ENCODE measurements around the gene TMEM101.
"Not testable (repeated sequence)": the region's sequence is repeated elsewhere in the genome, so short reads cannot be mapped to it uniquely, and the experiment has no call there.

TMEM101 gene

DNA sequence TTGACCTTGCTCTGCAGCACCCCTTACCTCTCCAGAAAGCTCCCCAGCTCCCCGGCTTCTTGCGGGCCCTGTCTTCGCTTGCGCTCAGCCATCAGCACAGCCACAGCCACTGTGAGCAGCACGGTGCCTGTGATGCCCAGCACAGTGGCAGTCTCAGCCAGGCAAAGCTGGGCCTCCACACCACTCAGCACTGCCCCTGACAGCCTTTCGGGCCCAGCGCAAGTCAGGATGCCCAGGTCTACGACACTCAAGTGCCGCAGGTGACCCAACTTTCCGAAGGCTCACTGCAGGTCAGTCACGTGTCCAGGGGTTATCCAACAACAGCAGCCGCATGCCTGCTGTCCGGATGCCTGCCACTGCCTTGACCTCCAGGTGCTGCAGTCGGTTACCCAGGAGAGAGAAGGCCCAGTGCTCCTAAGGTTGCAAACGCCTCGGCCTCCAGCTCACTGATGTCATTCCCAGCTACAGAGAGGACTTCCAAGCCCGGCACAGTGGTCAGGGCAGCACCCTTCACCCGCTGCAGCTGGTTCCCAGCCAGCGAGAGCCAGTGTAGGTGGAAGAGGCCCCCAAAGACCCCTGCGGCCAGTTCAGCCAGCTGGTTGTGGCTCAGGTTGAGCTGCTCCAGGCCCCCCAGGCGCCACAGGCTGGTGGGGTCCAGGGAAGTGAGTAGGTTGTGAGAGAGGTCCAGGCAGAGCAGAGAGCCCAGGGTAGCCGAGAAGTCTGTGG lies 8.9 kb upstream of the TMEM101 start:
- no peak for DNase-seq (ENCODE audit: low spot score)

GRCh38 chr17:44022246-44022645 lies 7.5 kb upstream of the TMEM101 start:
- DNase-seq (ENCODE audit: low spot score): no peak

- DNase-seq (ENCODE audit: low spot score): not testable (repeated sequence)
Observed at GRCh38 chr17:44021227-44021626, 6.5 kb upstream of the TMEM101 start.

DNA sequence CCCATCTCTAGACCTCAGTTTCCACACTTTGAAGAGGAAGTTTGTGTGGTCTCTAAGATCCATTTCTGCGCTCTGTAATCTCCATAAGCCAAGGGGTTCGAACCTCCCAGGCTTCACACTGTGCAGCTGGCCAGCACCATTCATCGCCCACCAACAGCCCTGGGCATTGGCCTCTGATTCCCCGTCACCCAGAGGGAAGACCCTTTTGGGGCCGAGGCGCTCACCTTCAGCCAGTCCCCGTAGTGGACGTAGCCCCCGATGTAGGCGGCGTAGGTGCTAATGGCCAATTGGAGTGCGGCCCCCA lies 678 bp downstream of the TMEM101 start:
- no peak for DNase-seq (ENCODE audit: low spot score)

DNA sequence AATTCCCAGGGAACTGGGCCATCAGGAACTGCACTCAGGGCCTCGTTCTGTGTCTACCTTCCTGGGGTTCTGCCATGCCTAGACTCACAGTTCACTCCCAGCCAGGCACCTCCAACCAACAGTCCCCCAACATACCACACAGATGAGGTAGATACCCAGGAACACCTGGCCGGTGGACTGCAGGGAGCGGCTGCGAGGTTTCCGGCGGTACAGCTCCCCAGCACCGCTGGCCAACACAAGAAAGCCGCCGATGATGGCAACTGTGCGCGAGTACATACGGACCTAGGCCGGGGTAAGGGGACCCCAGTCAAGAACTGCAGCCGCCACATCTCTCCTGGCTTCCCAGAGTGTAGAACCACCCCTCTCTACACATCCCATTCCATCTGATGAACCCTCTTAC lies 1.9 kb downstream of the TMEM101 start:
- no peak for DNase-seq (ENCODE audit: low spot score)

- DNase-seq (ENCODE audit: low spot score): no peak
Observed at GRCh38 chr17:44012391-44012790, 2.4 kb downstream of the TMEM101 start.

- no peak for DNase-seq (ENCODE audit: low spot score)
Observed at GRCh38 chr17:44011876-44012275, 2.9 kb downstream of the TMEM101 start.

DNA sequence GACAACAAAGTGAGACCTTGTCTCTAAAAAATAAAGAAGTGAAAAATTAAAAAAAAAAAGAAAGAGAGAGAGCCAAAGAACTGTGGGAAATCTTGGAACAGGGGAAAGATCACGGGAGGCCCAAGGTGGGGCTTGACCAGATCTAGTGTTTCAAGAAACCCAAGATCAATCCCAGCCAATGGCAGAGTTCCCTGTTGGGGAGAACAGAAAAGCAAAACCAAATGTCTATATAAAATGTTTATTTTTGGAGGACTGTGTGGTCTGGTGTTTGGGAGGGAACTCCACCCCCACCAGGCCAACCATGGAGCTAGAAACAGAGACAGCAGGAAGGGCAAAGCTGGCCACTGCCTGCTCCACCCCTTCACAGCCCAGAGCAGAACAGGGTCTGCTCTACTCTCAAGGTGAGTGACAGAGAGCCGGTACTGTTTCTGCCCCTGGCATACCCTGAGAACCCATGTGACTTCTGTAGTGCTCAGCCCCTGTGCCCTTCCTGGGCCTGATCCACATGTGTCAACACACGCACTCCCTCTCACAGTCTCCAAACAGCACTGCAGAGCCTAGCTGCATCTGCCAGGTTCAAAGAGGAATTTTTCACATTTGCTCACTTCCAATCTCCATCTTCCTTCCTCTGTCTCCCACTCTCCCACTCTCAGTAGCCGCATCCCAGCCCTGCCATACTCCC lies 3.7 kb downstream of the TMEM101 start:
- no peak for DNase-seq (ENCODE audit: low spot score)

DNA sequence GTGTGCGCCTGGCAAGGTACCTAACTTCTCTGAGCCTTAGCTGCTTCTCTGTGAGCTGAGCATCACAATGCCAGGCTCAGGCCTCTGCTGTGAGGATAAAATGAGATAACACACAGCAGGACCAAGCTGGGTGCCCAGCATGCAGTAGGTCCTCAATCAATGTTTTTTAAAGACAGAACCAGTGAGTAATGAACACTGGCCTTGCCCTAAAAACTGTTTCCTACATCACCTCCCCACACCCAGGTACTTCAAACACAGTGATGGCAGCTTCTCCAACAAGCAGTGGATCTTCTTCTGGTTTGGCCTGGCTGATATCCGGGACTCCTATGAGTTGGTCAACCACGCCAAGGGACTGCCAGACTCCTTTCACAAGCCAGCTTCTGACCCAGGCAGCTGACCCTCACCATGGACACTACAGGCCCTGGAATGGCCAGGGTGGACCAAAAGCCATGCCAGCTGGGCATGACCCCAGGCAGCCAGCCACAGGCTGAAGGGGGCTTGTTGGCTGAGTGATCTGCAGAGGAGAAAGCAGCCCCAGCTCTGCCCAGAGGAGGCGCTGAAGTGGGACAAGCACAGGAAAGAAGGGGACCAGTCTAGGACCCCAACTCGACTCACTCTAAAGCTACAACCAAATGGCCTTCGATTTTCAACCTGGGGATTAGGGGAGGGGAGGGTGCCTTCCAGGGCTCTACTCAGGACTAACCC lies 6.4 kb downstream of the TMEM101 start:
- DNase-seq (ENCODE audit: low spot score): no peak

DNA sequence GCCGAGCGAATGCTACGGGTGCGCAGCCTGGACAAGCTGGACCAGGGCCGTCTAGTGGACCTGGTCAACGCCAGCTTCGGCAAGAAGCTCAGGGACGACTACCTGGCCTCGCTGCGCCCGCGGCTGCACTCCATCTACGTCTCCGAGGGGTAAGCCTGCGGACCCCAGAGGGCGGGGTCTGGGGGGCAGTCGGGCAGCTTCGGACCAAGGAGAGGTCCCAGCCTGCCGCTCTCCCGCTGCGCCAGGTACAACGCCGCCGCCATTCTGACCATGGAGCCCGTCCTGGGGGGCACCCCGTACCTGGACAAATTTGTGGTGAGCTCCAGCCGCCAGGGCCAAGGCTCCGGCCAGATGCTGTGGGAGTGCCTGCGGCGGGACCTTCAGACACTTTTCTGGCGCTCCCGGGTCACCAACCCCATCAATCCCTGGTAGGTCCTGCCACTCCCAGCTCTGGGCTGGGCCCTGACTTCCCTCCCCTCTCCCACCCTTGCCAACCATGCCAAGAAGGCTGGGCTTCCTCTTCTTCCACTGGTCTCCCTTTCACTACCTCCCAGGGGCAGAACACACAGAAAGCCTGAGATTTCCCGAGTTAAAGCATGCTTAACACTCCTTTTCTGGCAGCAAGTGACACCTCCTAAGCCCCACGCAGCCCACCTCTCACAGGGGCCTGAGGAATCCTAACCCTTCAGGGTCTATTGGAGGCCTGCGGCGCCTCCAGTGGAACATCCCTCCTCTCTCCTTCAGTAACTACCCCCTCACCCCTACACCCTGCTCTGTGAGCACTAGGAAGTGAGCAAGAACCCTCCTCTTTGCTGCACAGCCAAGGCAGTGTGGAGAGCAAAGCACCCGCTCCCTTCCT lies 7.2 kb downstream of the TMEM101 start:
- no peak for DNase-seq (ENCODE audit: low spot score)

GRCh38 chr17:44006598-44007345 lies 8.0 kb downstream of the TMEM101 start:
- peak; percentile 86 for DNase-seq (ENCODE audit: low spot score)

DNA sequence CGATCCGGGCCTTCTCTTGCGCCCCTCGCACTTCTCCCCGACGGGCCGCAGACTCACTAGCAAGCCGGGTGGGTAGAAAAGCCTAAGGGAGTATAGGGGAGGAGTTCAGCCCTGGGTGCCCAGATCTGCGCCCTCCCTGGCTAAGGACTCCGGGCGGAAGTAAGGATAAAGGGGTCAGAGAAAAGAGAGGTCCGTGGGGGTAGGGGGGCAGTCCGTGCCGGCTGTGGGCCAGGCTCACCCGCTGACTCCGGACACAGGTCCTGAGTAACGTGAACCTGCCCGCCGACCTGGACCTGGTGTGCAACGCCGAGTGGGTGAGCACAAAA lies 8.5 kb downstream of the TMEM101 start:
- no peak for DNase-seq (ENCODE audit: low spot score)

GRCh38 chr17:44005527-44006271 lies 9.1 kb downstream of the TMEM101 start:
- no peak for DNase-seq (ENCODE audit: low spot score)

DNA sequence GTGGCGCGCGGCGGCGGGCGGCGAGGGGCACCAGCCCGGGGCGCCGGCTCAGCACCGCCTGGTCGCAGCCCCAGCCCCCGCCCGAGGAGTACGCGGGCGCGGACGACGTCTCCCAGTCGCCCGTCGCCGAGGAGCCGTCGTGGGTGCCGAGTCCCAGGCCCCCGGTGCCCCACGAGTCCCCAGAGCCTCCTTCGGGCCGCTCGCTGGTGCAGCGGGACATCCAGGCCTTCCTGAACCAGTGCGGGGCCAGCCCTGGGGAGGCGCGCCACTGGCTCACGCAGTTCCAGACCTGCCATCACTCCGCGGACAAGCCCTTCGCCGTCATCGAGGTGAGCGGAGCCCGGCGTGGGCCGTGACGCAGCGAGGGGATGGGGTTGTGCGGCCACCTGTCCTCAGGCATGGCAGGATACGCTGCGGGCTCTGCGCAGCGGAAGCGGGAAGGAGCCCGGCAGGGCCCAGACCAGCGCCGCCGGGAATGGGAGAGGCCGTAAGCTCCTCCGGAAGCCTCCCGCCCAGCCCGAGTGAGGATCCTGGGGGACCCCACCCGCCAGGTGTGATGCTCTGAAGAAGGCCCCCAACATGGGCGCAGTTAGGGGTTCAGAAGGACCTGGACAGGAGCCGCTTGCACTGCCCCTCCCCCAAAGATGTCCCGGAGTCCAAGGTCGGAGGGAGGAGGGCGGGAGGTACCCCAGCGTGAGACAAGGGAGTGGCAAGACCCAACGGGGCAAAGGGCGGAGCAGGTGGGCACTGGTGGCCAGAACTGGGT lies 9.8 kb downstream of the TMEM101 start:
- no peak for DNase-seq (ENCODE audit: low spot score)

GRCh38 chr17:44004077-44004760 lies 10.5 kb downstream of the TMEM101 start, which contains the start of gene NAGS:
TSS of gene NAGS (plus strand) at chr17:44004622. CDS start at chr17:44004664, 42 bp downstream.
- DNase-seq (ENCODE audit: low spot score): no peak

DNA sequence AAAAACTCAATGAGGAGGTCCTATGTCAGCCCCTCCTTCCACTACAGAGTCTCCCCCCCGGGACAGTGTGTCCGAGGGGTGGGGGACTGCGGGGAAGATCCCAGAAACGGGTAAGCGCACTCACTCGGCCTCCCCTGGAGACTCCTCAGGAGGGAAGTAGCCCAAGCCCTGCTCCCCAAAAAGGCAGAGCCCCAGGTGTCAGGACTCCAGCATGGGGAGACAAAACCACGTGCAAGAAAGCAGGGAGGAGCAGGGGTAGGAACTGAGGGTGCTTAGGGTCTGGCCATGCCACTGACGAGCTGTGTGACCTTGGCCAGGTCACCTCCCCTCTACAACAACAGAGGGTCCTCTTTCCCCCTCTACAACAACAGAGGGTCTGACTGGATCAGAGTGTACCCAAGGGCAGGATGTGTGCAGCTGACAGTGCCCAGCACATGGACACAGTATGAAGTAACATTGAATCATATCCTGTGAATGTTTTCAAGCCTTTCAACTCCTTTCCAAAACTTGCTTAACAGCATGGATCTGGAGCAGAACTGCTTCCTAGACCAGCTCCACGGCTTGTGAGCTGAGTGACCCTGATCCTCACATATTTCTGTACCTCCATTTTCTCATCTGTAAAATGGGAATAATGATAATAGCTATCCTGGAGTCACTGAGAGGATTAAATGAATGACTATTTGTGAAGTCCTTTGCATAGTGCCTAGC lies 12.5 kb downstream of the TMEM101 start:
- DNase-seq (ENCODE audit: low spot score): peak; percentile 91

- no peak for DNase-seq (ENCODE audit: low spot score)
Observed at GRCh38 chr17:44001461-44001920, 13.3 kb downstream of the TMEM101 start.

DNA sequence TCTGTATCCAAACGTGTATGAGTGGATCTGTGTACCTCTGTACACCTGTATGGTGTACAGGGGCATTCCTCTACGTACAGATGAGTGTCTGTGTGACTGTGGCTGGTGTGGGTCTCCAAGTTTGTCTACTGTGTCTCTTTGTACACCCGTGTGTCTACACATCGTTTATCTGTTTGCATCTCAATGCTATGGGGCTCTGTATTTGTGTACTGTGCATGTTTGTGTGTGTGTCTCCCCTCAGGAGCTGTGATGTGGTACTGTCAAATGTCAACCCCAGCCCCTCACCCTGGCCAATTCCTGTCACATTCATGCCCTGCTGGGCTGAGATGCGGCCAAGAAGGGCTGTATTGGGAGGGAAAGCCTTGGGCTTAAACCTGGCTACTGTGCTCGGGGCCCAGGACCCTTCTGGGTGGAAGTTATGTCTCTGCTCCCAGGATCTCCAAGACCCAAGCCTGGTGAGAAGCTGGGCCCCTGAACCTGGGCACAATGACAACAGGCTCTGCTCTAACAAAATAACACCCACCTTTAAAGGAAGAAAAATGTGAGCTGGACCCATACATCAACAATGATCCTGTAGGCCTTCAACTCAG lies 13.8 kb downstream of the TMEM101 start:
- DNase-seq (ENCODE audit: low spot score): no peak

Measured in kidney capillary endothelial cell (primary cell).